GM18508 (cell line): Measurements from ENCODE around the gene TRIP6.
"Not testable (repeated sequence)": the region's sequence is repeated elsewhere in the genome, so short reads cannot be mapped to it uniquely, and the experiment has no call there.

Source experiments
- ATAC-seq: cut with Tn5 transposase; IDR thresholded peaks from one replicate; pipeline ENCODE4 v1.9.1; 2021; ENCODE audit warnings: moderate number of reproducible peaks; ENCODE audit not compliant: insufficient read depth, unreplicated experiment

The TRIP6 gene

GRCh38 chr7:100836812-100837098, 30.4 kb upstream of the TRIP6 start:
- ATAC-seq = no peak

DNA sequence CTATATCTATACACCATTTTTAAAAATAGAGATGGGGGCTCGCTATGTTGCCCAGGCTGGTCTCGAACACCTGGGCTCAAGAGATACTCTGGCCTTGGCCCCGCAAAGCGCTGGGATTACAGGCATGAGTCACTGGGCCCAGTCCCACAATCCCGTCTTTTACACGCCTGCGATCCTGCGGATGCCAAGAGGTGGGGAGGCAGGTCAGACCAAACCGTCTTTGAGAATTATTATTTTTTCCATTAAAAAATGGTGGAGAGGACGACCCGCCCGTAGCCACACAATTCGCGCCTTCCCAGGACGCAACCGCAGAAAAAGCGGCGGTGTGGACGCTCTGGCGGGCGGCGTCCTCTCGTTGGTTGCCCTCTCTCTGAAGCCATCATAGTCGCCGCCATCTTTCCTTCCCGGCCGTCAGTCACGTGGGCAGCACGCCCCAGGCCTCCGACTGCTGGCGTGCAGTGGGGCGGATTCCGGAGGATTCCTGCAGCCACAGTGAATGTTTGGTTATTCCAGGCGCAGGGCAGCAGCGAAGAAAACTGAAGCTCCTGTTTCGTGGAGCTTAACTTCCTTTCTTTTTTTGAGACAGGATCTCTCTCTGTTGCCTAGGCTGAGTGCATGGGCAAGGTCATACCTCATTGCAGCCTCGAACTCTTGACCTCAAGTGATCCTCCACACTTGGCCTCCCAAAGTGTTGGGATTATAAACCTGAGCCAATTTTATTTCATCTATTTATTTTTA, 29.9 kb upstream of the TRIP6 start:
- ATAC-seq = no peak

DNA sequence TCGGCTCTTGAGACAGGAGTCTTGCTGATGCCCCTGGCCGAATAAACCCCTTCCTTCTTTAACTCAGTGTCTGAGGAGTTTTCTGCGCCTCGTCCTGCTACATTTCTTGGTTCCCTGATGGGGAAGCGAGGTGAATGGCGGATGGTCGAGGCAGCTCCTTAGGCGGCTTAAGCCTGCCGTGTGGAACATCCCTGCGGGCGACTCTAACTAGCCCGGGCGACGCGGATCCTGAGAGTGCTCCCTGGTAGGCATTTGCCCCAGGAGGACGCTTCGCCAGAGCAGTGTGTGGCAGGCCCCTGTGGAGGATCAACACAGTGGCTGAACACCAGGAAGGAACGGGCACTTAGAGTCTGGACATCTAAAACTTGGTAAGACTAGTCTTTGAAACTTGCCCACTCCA, 27.8 kb upstream of the TRIP6 start:
- no peak for ATAC-seq

- no peak for ATAC-seq
Observed at GRCh38 chr7:100840470-100841100, 26.6 kb upstream of the TRIP6 start.

GRCh38 chr7:100847360-100847759, 19.8 kb upstream of the TRIP6 start:
- ATAC-seq = no peak

DNA sequence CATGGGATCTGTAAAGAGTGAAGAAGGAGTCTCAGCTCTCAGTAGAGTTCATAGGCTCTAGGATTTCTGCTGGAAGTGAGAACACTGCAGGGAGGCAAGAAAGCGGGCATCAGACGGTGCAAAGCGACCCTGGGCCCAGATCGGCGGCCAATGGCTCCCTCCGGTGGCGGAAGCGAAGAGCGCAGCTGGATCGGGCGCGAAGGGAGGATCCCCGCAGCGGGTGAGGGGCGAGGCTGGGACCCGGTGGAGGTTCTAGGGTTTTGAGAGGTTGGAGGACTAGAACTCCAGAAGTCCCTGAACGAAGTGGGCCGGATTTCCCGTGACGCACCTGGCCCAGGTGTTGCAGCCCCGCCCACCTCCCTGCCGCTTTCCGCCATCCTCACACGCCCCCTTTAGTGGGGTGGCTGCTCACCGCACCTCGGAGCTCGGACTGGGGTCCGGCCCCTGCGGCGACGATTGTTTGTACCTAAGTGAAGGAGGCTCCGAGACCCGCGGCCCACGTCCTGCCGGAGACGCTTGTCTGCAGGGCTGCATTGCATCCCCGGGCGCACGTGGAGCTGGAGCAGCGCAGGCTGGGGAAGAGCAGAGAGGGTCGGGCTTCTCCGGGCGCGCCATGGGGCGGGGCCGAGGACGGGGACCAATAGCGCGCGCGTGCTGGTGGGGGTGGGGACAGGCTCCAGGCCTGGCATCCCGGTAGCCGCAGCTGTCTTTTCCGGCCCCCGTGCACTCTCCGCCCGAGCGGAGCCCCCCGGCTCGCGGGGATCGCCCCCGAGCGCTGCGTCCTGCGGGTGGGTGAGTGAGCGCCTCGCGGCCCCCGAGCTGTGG, 14.9 kb upstream of the TRIP6 start, which contains the start of gene SLC12A9:
SLC12A9 (plus strand) TSS at position 666 of the 825 bp plus-strand sequence. CDS start 1,485 bp downstream, outside the sequence.
- ATAC-seq = no peak

DNA sequence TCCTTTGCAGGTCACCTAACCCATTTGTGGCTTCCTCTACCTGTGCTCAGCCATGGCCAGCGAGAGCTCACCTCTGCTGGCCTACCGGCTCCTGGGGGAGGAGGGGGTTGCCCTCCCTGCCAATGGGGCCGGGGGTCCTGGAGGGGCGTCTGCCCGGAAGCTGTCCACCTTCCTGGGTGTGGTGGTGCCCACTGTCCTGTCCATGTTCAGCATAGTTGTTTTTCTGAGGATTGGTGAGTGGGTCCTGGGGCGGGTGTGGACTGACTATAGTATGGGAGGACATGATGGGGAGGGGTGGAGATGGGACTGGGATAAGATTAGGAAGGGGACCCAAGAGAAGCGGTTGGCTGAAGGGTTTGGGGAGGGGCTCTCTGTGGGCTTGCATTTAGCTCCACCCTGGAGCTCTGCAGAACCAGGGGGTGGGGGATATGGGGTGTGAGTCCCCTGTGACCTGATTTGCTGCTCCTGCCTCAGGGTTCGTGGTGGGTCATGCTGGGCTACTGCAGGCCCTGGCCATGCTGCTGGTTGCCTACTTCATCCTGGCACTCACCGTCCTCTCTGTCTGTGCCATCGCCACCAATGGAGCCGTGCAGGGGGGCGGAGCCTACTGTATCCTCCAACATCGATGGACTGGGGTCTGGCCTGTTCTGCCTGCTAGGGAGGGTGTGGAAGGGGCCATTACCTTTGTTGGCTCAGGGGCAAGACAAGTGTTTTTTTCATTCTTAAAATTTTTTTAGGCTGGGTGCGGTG, 12.9 kb upstream of the TRIP6 start:
- no peak for ATAC-seq

DNA sequence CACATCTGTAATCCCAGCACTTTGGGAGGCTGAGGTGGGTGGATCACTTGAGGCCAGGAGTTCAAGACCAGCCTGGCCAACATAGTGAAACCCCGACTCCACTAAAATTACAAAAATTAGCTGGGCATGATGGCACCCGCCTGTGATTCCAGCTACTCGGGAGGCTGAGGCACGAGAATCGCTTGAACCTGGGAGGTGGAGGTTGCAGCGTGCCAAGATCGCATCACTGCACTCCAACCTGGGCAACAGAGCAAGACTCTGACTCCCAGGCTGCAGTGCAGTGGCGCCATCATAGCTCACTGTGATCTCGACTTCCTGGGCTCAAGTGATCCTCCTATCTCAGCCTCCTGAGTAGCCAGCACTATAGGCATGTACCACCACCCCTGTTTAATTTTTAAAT, 12.3 kb upstream of the TRIP6 start:
- not testable (repeated sequence) for ATAC-seq

GRCh38 chr7:100855515-100855914, 11.7 kb upstream of the TRIP6 start:
- ATAC-seq = no peak

GRCh38 chr7:100856871-100857282, 10.3 kb upstream of the TRIP6 start:
- ATAC-seq = no peak

DNA sequence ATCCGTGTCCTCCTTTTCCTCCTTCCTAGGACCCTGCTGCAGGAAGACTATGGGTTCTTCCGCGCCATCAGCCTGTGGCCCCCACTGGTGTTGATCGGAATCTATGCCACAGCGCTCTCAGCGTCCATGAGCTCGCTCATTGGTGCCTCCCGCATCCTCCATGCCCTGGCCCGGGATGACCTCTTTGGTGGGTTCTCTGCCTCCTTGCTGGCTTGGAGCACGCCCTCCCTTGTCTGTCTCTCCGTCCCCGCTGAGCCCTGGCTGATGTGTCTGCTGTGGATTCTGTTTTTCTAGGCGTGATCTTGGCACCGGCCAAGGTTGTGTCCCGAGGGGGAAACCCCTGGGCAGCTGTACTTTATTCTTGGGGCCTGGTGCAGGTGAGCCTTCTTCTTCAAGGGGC, 7.3 kb upstream of the TRIP6 start:
- no peak for ATAC-seq

DNA sequence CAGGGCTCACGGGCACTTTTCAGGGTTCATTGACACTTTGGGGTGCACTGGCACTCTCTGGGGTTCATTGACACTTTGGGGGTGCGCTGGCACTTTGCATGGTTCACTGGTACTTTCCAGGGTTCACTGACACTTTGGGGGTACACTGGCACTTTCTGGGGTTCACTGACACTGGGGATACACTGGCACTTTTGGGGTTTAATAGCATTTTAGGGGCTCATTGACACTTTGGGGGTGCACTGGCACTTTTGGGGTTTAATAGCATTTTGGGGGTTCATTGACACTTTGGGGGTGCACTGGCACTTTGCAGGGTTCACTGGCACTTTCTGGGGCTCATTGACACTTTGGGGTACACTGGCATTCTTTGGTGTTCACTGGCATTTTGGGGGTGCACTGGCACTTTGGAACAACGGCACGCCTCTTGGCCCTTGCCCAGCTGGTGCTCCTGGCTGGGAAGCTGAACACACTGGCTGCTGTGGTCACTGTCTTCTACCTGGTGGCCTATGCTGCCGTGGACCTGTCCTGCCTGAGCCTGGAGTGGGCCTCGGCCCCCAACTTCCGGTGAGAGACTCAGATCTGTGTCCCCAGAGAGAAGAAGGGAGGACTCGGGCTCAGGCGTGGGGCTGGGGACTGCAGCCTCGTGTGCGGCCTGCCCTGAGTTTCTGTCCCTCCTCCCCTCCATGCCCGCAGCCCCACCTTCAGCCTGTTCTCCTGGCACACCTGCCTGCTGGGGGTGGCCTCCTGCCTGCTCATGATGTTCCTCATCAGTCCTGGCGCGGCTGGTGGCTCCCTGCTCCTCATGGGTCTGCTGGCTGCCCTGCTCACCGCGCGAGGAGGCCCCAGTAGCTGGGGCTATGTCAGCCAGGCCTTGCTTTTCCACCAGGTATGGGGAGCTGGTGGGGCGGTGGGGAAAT, 6.2 kb upstream of the TRIP6 start:
- ATAC-seq = no peak

- ATAC-seq = no peak
Observed at GRCh38 chr7:100861616-100861985, 5.6 kb upstream of the TRIP6 start.

DNA sequence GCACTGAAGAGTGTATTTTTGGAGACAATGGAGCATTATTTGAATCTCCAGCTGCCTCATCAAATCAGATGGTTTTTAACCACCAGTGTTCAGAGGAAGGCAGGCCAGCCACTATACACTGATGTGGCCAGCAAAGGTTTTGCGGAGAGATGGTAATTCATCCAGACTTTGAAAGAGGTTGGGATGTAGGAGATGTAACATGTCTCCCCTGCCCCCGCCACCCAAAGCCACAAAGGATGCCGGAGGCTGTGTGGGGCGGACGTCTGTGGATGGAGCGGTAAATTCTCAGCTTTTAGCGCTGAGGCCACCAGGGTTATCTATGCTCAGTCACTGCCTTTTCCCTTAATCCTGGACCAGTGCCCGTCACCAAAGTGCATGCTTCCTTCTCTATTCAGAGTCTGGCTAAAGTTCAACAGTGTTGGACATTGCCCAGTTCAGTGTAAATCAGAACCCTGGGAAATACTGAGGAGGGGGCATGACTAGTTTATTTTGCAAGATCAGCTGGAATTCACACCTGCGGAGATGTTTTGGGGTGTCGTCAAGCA, 3.7 kb upstream of the TRIP6 start:
- ATAC-seq = no peak

DNA sequence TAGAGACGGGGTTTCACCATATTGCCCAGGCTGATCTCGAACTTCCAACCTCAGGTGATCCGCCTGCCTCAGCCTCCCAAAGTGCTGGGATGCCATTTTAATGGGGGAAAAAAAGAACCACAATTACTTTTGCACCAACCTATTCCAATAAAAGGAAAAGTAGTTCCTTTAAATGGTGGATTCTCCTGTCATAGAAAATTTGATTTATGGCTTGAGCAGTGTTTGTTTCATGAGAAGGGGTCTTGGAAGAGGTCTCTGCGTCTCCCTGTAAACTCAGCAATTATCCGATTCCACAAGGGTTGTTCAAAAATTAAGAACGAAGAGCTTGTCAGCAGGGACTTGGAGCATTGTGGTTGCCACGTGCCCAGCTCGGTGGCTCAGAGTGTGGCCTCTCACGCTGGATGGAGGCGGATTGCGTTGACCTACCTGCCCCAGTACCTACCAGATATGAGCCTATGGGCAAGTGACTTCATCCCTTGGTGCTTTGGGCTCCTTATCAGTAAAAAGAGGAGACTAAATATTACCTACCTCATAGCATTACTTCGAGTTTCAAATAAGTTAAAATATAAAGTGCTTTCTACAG, 2.8 kb upstream of the TRIP6 start:
- ATAC-seq = no peak

- no peak for ATAC-seq
Observed at GRCh38 chr7:100865372-100865911, 1.7 kb upstream of the TRIP6 start.

- ATAC-seq = no peak
Observed at GRCh38 chr7:100865938-100866728, 1.1 kb upstream of the TRIP6 start.

DNA sequence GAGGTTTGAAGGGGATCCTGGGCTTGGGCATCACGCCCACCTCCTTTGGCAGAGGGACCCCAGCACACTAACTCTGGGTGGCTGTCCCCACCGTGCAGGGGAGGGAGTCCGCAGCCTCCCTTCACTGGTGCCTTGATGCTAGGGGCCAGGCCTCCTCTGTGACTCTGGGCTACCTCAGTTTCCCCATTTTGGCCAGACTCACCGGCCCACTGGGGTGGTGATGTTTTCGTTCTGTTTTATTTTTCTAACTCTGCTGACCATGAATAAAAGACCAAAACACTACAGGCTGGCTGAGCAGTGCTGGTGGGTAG, 503 bp upstream of the TRIP6 start:
- no peak for ATAC-seq
